Measurements from ENCODE around the gene COMTD1. TPM values are rescaled to one million over a fixed set of nuclear protein-coding genes. Genes with fewer than 3 reads are reported as not detected.
"Not testable (repeated sequence)": the region's sequence is repeated elsewhere in the genome, so short reads cannot be mapped to it uniquely, and the experiment has no call there.

The COMTD1 gene
- total RNA-seq, 4 donors from 2014 or later = 3.2 to 59.7 (median 22.9) TPM

DNA sequence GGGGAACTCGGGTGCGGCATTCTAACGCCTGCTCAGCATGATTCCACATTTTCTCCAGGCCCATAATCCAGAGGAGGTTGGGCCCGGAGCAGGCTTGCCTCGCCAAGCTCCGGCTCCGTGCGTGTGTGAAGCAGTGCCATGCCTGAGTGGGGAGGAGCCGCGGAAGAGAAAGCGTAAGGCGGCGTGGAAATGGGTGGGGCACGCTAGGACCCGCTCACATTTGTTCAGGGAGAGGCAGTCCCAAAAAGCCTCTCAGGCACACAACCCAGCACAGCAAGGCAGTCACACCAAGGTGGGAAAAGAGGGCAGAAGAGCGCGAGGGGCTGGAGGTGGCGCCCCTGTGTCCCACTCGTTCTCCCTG is 25.9 kb downstream of the COMTD1 start:
- intact Hi-C loops (cut with DNase I; ENCODE audit: low total_unique reads) = no loop called here
- TF ChIP-seq POLR2A (IDR thresholded peaks at IDR 0.05) = no peak
- TF ChIP-seq, protein P1, sequence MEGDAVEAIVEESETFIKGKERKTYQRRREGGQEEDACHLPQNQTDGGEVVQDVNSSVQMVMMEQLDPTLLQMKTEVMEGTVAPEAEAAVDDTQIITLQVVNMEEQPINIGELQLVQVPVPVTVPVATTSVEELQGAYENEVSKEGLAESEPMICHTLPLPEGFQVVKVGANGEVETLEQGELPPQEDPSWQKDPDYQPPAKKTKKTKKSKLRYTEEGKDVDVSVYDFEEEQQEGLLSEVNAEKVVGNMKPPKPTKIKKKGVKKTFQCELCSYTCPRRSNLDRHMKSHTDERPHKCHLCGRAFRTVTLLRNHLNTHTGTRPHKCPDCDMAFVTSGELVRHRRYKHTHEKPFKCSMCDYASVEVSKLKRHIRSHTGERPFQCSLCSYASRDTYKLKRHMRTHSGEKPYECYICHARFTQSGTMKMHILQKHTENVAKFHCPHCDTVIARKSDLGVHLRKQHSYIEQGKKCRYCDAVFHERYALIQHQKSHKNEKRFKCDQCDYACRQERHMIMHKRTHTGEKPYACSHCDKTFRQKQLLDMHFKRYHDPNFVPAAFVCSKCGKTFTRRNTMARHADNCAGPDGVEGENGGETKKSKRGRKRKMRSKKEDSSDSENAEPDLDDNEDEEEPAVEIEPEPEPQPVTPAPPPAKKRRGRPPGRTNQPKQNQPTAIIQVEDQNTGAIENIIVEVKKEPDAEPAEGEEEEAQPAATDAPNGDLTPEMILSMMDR (IDR thresholded peaks at IDR 0.05) = no peak
- Histone ChIP-seq H3K4me1 (peaks cover 3 to 8% of the 10 kb centered on the region in 2 donors), H3K9me3 (no peaks in the 10 kb centered on the region), H3K4me3 (peak overlapping the region; percentile 91 to 92), H3K27me3 (no peaks in the 10 kb centered on the region), H3K36me3 (no peaks in the 10 kb centered on the region), H3K27ac (peak overlapping the region; percentile 98 to 99)
- DNase-seq = peak; percentile 81 to 83

DNA sequence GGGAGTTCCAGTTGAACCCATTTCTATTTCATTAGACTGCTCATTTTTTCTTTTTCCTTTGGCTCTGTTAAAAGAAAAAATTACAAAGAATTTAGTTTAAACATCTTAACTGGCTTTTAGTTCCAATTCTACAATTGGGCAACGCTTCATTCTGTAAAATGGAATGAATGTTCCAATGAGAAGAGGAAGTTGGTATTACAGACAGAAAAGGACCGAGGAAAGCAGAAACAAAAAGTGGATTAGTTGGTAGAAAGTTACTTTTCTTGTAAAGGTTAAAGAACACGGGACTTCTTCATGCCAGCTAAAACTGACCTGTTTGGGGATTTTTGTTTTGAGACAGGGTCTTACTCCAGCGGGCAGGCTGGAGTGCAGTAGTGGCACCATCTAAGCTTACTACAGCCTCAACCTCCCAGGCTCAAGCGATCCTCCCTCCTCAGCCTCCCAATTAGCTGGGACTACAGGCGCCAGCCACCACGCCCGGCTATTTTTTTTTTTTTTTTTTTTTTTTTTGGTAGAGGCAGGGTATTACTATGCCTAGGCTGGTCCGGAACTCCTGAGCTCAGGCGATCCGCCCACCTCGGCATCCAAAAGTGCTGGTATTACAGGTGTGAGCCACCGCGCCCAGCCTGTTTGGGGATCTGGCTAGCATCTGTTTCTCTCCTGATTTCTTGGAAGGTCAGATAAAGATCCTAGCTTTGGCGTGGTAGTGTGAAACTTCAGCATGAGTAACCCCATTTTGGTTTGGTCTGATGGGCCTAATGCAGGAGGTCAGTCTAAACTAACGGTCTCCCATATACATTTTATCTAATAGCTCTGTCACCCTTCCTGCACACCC is 26.5 kb downstream of the COMTD1 start:
- peak overlapping the region; percentile 98 to 99 for H3K27ac ChIP-seq
- no peaks in the 10 kb centered on the region for H3K9me3 ChIP-seq
- DNase-seq = peak in 1 of 2 donors; percentile 34
- no peaks in the 10 kb centered on the region for H3K36me3 ChIP-seq
- intact Hi-C loops (cut with DNase I; ENCODE audit: low total_unique reads) = no loop called here
- peak overlapping the region; percentile 91 to 92 for H3K4me3 ChIP-seq
- H3K27me3 ChIP-seq = no peaks in the 10 kb centered on the region
- TF ChIP-seq POLR2A (IDR thresholded peaks at IDR 0.05) = no peak
- TF ChIP-seq, protein P1 (IDR thresholded peaks at IDR 0.05) = no peak
- H3K4me1 ChIP-seq = peaks cover 3 to 8% of the 10 kb centered on the region in 2 donors

DNA sequence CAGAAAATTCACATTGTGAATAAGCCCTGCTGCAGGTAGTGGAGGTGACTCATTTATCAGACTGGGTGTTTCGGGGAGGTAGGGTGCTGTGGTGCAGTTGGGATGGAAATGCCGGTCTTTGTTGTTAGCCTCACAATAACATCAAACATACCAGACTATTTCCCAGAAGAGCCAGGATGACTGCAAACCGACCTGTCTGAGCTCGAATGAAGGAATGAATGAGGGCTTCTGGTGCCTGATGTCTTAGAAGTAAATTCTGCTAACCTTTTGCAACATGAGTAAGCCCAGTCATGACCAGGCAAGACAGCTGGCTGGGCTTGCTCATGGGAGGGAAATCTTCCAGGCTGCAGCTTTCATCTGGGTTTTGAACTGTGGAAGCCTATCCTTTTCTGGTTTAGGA is 27.6 kb downstream of the COMTD1 start:
- Histone ChIP-seq H3K27me3 (no peaks in the 10 kb centered on the region), H3K9me3 (no peaks in the 10 kb centered on the region), H3K27ac (peak overlapping the region in 1 of 2 donors; percentile 11), H3K36me3 (no peaks in the 10 kb centered on the region), H3K4me1 (peaks cover 3 to 8% of the 10 kb centered on the region in 2 donors), H3K4me3 (no peak overlapping the region)
- TF ChIP-seq, protein P1 (IDR thresholded peaks at IDR 0.05) = no peak
- TF ChIP-seq POLR2A (IDR thresholded peaks at IDR 0.05) = no peak
- intact Hi-C loops (cut with DNase I; ENCODE audit: low total_unique reads) = no loop called here
- DNase-seq = no peak

DNA sequence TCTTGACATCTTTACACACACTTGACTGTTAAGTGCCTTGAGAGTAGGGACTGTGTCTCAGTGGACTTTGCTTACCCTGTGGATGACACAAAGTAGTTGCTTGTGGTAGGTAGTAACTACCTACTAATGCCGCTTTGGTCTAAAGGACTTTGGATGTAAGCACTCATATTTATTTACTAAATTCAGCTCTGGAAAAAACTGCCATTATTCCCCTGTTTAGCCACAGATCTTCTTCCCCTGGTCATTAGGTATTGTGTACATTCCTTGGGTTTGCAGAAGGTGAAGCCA is 28.0 kb downstream of the COMTD1 start:
- Histone ChIP-seq H3K27me3 (no peaks in the 10 kb centered on the region), H3K27ac (no peak overlapping the region), H3K4me3 (no peak overlapping the region), H3K9me3 (no peaks in the 10 kb centered on the region), H3K36me3 (no peaks in the 10 kb centered on the region), H3K4me1 (peaks cover 3 to 8% of the 10 kb centered on the region in 2 donors)
- no peak for DNase-seq
- no peak for TF ChIP-seq POLR2A (IDR thresholded peaks at IDR 0.05)
- TF ChIP-seq, protein P1 (IDR thresholded peaks at IDR 0.05) = no peak
- intact Hi-C loops (cut with DNase I; ENCODE audit: low total_unique reads) = no loop called here

DNA sequence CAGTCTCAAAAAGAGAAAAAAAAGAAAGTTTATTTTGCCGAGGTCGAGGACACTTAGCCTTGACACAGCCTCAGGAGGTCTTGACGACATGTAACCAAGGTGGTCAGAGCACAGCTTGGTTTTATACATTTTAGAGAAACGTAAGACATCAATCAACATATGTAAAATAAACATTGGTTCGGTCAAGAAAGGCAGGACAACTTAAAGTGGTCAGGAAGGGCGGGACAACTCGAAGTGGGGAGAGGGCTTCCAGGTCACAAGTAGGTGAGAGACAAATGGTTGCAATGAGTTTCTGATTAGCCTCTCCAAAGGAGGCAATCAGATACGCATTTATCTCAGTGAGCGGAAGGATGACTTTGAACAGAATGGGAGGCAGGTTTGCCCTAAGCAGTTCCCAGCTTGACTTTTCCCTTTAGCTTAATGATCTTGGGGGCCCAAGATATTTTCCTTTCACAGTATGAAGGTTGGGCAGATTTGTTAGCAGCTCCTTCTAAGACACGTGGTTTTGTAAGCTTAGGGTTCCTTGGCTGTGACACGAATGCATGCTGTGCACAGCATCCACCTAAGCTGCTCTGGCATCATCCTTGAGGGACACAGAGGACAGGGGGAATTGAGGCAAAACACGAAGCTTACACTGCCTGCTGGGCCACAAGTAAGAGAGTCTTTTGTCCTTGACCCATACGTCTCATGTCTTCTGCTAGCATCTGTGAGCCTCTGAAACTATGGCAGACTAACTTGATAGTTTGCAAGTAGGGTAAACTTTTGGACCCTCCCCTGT is 28.5 kb downstream of the COMTD1 start:
- intact Hi-C loops (cut with DNase I; ENCODE audit: low total_unique reads) = no loop called here
- no peaks in the 10 kb centered on the region for H3K27me3 ChIP-seq
- no peak for DNase-seq
- H3K36me3 ChIP-seq = no peaks in the 10 kb centered on the region
- TF ChIP-seq, protein P1 (IDR thresholded peaks at IDR 0.05) = no peak
- TF ChIP-seq POLR2A (IDR thresholded peaks at IDR 0.05) = no peak
- H3K4me3 ChIP-seq = no peak overlapping the region
- no peak overlapping the region for H3K27ac ChIP-seq
- H3K9me3 ChIP-seq = no peaks in the 10 kb centered on the region
- peaks cover 1 to 9% of the 10 kb centered on the region in 2 donors for H3K4me1 ChIP-seq

DNA sequence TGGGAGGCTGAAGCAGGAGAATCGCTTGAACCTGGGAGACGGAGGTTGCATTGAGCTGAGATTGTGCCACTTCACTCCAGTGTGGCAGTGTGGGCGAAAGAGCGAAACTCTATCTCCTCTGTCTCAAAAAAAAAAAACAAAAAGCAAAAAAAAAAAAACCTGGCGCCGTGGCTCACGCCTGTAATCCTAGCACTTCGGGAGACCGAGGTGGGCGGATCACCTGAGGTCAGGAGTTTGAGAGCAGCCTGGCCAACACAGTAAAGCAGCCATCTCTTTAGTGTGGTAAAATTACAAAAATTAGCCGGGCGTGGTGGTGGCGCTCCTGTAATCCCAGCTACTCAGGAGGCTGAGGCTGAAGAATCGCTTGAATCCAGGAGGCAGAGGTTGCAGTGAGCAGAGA is 29.1 kb downstream of the COMTD1 start:
- H3K9me3 ChIP-seq; H3K36me3 ChIP-seq; DNase-seq; H3K27me3 ChIP-seq; H3K27ac ChIP-seq; intact Hi-C loops (cut with DNase I; ENCODE audit: low total_unique reads); H3K4me3 ChIP-seq; H3K4me1 ChIP-seq: not testable (repeated sequence)

Measured in uterus (tissue), 4 donors.